HUES64 (cell line): Measurements from ENCODE around the gene FAM47E. TPM values are rescaled to one million over a fixed set of nuclear protein-coding genes. Genes with fewer than 3 reads are reported as not detected.

Experiments
- H3K27ac ChIP-seq: 2 replicates; pipeline ENCODE4 v1.7.0; 2013; ENCODE audit warnings: low read depth, low read length, inconsistent platforms
- H3K27me3 ChIP-seq: 2 replicates; pipeline ENCODE4 v1.6.1; 2013; ENCODE audit warnings: mild to moderate bottlenecking, low read length; ENCODE audit not compliant: insufficient read depth
- H3K36me3 ChIP-seq: 2 replicates; pipeline ENCODE4 v1.6.1; 2013; ENCODE audit warnings: mild to moderate bottlenecking, low read length; ENCODE audit not compliant: insufficient read depth
- H3K4me1 ChIP-seq: 2 replicates; pipeline ENCODE4 v1.6.1; 2013; ENCODE audit warnings: mild to moderate bottlenecking, low read length, moderate library complexity; ENCODE audit not compliant: insufficient read depth
- H3K4me3 ChIP-seq: 2 replicates; pipeline ENCODE4 v1.5.1; 2013; ENCODE audit warnings: mild to moderate bottlenecking, low read length, moderate library complexity
- H3K9ac ChIP-seq: 2 replicates; pipeline ENCODE4 v1.6.1; 2013; ENCODE audit warnings: mild to moderate bottlenecking, low read depth, low read length
- H3K9me3 ChIP-seq: 2 replicates; pipeline ENCODE4 v1.6.1; 2013; ENCODE audit warnings: low read depth, low read length; ENCODE audit not compliant: insufficient read depth
- WGBS: fragments of 150-250, 120-280 bp; methylation state at CpG from one replicate; pipeline ENCODE4 v1.1.7; 2013; ENCODE audit warnings: missing lambda C conversion rate; 5-methylcytosine and 5-hydroxymethylcytosine counted together
- polyA plus RNA-seq, 2 experiments: library from polyadenylated mRNA; stranded (reverse); fragments of 50-300 nt; gene quantifications; one replicate each; pipeline ENCODE4 v1.2.3, GENCODE V29; 2013

Gene FAM47E, protein sequence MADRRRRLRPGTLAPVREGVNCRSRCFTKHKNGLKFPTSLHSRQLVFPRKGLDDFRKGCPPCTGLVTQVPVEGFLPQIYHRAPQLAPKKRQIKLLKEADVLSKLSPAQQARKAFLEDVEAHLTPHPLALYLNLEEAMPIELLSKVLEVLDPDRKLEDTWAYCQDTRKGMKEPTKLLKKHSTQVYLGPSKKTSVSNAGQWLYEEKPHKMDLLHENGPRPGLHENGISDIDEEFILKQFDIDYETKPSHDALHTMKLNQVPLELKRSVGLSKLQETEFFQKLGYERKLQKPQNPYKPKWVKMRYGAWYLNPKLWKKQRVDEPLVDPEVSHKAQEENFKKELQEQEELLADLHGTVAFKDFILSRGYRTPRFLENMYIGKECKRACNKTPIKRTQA
- polyA plus RNA-seq (2013, experiment 1 of 2), result 0.80 TPM
- polyA plus RNA-seq (2013, experiment 2 of 2), result 3.2 TPM

DNA sequence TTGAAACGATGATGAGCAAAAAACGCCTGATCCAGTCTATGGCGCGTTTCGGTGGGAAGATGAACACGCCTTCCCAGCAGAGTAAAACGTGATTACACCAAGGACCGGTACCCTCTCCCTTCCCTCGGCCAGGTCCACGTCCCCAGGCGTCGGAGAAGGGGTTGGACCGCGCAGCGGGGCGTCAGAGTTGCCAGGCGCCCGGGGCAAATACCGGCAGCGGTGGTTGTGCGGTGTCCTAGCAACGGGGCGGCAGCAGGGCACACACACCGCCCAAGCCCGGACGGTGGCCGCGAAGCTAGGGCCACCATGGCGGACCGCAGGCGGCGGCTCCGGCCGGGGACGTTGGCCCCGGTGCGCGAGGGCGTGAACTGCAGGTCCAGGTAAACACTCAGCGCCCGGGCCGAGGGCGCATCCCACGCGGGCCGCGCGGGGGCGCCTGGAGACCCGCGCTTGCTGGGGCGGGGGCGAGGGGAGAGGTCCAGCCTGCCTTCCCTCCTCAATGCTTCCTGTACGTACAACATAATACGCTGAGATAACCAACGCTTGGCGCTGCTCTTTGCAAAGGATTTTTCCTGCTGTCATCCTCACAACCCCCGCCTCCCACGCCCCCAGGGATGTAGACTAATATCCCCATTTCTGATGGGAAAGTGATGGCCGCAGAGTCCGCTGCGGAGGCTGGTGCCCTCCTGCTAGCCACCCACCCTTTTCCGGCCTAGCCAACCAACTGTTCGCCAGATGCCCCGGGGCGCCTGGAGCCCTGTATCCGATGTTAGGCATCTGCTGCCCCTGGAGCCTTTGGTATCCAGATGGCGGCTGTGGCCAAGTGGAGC lies at the start of gene FAM47E:
Gene FAM47E (plus strand): TSS at position 281 of the 830 bp plus-strand sequence. CDS start 26 bp downstream, at position 307.
- no peaks in the 10 kb centered on the region for H3K36me3 ChIP-seq
- WGBS, result 10% methylated on average over 68 of the region's 68 CpGs
- H3K9me3 ChIP-seq, result no peaks in the 10 kb centered on the region
- peaks cover 10% of the 10 kb centered on the region; the same call in 1 of the 2 replicates for H3K4me1 ChIP-seq
- peaks cover 28% of the 10 kb centered on the region for H3K27me3 ChIP-seq
- H3K4me3 ChIP-seq, result peak within 1 kb of the TSS; percentile 52
- no peak within 1 kb of the TSS for H3K27ac ChIP-seq
- peak within 1 kb of the TSS; percentile 61 for H3K9ac ChIP-seq

DNA sequence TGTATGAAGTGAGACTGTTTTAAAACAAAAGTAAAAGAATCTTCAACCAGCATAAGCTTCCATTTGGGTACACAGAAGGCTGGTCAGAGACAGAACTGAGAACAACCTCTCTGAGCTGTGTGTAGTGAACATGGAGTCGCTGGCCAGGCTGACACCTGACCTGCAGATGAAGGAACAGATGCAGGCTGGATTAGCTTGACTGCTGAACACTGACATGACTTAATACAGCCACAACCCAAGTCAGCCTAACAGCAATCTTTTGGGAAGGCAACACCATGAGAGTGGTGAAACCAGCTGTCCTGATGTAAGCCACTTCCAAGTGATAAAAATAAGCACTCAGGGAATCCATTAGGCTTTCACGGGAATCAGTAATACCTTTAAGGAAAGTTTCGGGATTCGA lies 48.0 kb upstream of the FAM47E start:
- WGBS, result 94% methylated on average over 4 of the region's 4 CpGs
- Histone ChIP-seq H3K9me3 (no peaks in the 10 kb centered on the region), H3K4me1 (peaks cover 14% of the 10 kb centered on the region; the same call in 1 of the 2 replicates), H3K36me3 (no peaks in the 10 kb centered on the region), H3K4me3 (no peak overlapping the region), H3K27me3 (no peaks in the 10 kb centered on the region), H3K27ac (no peak overlapping the region), H3K9ac (no peak overlapping the region)

DNA sequence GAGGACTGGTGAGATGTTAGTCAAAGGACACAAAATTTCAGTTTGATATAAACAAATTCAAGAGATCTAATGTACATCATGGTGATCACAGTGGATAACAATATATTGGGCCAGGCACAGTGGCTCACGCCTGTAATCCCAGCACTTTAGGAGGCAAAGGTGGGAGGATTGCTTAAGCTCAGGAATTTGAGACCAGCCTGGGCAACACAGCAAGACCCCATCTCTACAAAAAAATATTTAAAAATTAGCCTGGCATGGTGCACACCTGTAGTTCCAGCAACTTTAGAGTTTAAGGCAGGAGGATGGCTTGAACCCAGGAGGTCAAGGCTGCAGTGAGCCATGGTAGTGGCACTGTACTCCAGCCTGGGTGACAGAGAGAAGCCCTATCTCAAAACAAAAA lies 46.6 kb upstream of the FAM47E start:
- Histone ChIP-seq H3K27me3 (no peaks in the 10 kb centered on the region), H3K27ac (no peak overlapping the region), H3K9me3 (no peaks in the 10 kb centered on the region), H3K4me1 (peaks cover 5% of the 10 kb centered on the region; the same call in 1 of the 2 replicates), H3K36me3 (no peaks in the 10 kb centered on the region), H3K9ac (no peak overlapping the region), H3K4me3 (no peak overlapping the region)
- 100% methylated on average over 1 of the region's 1 CpG for WGBS

DNA sequence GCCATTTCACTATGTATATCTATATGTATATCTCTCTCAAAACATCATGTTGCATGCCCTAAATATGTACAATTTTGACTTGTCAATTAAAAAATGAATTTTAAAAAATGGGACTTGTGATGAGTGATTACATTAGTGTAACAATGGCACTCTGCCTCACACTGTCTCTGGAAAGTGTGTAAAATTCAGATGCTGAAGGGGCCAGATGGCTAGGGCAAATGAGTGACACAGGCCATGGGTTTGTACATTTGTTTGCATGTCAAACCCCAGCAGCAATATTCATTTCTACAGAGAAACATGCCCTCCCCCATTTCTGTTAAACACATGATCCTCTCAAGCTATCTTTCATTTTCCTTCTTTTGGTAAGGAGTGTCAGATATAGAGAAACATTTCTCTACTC lies 46.0 kb upstream of the FAM47E start:
- Histone ChIP-seq H3K9ac (no peak overlapping the region), H3K36me3 (no peaks in the 10 kb centered on the region), H3K27me3 (no peaks in the 10 kb centered on the region), H3K4me3 (no peak overlapping the region), H3K4me1 (peaks cover 3% of the 10 kb centered on the region; the same call in 1 of the 2 replicates), H3K27ac (no peak overlapping the region), H3K9me3 (no peaks in the 10 kb centered on the region)

DNA sequence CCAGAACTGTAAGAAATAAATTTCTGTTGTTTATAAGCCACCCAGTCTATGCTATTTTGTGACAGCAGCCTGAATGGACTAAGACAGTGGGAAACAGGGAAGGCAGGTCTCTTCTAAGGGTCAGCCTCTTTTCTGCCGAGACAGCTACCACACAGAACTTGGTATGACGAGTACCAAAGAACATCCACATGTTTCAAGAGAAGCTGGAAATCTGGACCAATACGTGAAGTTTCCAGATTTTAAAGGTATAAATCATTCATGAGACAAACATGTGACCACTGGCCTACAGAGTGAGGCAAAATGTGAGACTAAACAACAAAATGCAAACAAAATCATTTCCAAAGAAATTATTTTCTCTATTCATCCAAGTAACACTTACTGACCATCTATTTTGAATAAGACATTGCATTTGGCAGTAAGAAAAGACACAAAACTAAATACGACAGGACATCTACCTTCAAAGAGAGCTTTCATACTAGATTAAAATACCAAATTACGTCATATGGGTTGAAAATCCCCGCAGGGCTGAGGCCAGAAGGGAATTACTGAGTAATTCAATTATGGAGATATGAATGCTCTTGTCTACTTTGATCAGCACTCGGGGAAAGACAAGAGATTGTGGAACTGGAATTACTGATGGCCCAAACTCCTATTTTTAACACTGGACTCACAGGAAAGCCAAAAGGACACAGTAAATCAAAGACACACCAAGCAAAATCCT lies 45.1 kb upstream of the FAM47E start:
- Histone ChIP-seq H3K27me3 (no peaks in the 10 kb centered on the region), H3K27ac (no peak overlapping the region), H3K9ac (no peak overlapping the region), H3K4me3 (no peak overlapping the region), H3K4me1 (peaks cover 3% of the 10 kb centered on the region; the same call in 1 of the 2 replicates), H3K9me3 (no peaks in the 10 kb centered on the region), H3K36me3 (no peaks in the 10 kb centered on the region)
- WGBS, result 92% methylated on average over 7 of the region's 7 CpGs

DNA sequence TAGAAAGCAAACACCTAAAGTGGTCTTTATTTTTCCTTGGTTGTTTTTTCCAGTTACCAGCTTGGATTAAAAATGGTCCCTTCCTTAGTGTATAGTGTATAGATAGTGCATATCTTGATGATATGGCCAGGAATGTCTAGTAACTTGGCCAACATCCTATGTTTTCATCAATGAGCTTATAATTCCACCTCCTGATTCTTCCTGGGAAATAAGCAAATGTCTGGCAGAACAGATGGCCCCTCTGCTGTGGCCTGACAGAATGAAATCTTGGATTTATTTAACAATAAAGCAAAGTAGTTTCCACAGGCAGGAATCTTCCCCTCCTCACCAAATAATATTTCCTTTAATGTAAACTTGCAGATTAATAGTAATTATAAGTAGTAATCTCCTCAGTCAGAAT lies 44.0 kb upstream of the FAM47E start:
- peaks cover 4% of the 10 kb centered on the region for H3K4me1 ChIP-seq
- no peak overlapping the region for H3K9ac ChIP-seq
- H3K4me3 ChIP-seq, result no peak overlapping the region

DNA sequence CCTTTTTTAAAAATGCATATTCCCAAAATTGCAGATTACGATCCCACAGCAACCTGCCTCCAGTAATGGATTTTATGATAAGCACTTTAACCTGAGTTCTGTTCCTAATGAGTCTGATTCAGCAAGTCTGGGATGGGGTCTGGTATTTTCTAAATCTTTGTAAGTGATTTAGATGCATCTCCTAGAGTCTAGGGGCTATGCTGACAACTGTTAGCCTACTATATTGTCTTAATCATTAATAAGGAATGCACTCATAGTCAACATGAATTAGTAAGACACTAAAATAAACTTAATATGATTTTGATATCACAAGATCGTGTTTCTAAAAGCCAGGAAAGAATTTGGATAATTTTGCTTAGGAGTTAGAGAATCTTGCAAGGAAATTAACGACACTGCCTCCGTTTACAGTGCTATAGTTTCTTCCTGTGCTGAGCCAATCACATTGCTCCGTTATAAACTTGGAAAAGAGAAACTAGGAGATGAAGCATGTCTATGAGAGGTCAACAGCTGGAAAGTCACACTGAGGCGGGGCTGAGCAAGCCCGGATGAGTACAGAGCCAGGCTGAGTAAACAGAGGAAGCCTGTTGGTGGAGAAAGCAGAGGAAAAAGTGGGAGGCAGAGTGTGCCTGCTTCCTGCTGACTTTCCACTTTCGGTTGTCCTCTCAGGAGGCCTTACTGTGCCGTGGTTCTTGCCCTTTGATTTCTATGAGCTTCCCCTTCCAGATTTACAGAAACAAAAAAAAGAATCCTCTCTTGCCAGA lies 43.3 kb upstream of the FAM47E start:
- 73% methylated on average over 9 of the region's 9 CpGs for WGBS

More for the DNA sequence above, 44.0 kb upstream of the FAM47E start:
- no peaks in the 10 kb centered on the region for H3K9me3 ChIP-seq
- no peaks in the 10 kb centered on the region for H3K27me3 ChIP-seq
- no peaks in the 10 kb centered on the region for H3K36me3 ChIP-seq
- H3K27ac ChIP-seq, result no peak overlapping the region

DNA sequence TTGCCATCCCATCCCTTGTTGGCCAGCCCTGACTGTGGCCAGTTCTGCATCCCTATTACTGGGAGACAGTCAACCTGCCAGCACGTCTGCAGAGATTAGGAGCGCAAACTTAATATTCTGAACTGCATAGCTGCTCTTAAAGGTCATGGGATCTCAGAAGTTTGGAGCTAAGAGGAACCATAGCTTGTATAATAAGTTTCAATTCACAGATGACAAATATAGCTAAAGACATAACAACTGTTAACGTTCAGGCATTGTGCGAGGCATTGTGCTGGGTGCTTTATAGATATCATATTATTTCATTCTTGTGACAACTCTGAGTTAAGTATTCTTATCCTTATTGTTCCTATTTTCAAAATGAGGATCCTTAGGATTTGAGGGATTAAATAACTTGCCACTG lies 41.6 kb upstream of the FAM47E start:
- peaks cover 2% of the 10 kb centered on the region; the same call in 1 of the 2 replicates for H3K27me3 ChIP-seq
- no peak overlapping the region for H3K9ac ChIP-seq
- WGBS, result 93% methylated on average over 2 of the region's 4 CpGs
- H3K4me3 ChIP-seq, result no peak overlapping the region
- peaks cover 14% of the 10 kb centered on the region for H3K4me1 ChIP-seq
- H3K36me3 ChIP-seq, result no peaks in the 10 kb centered on the region
- no peaks in the 10 kb centered on the region for H3K9me3 ChIP-seq
- no peak overlapping the region for H3K27ac ChIP-seq

More for the DNA sequence above, 43.3 kb upstream of the FAM47E start:
- H3K27me3 ChIP-seq, result no peaks in the 10 kb centered on the region
- H3K9me3 ChIP-seq, result no peaks in the 10 kb centered on the region
- no peak overlapping the region for H3K4me3 ChIP-seq
- no peak overlapping the region for H3K27ac ChIP-seq
- no peak overlapping the region for H3K9ac ChIP-seq
- H3K4me1 ChIP-seq, result peaks cover 7% of the 10 kb centered on the region
- H3K36me3 ChIP-seq, result no peaks in the 10 kb centered on the region

DNA sequence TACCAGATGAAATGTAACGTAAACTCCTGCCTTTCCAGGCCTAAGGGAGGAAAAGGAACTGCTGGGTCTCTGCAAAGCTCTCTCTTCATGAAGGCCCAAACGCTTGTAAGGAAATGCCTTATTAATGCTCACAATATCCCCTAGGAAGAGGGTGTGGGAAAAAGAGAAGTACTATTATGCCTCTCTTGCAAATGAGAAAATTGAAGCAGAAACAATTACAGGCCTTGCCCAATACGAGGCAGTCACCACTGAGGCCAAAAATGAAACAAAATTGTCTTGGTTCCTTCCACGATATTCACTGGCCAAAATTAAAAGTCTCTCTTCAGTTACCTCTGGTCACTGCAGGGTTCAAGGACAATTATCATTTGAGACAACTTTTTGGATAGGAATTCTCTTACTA lies 41.1 kb upstream of the FAM47E start:
- Histone ChIP-seq H3K27ac (no peak overlapping the region), H3K4me3 (no peak overlapping the region), H3K36me3 (no peaks in the 10 kb centered on the region), H3K9me3 (no peaks in the 10 kb centered on the region), H3K9ac (no peak overlapping the region), H3K4me1 (peaks cover 20% of the 10 kb centered on the region), H3K27me3 (peaks cover 6% of the 10 kb centered on the region; the same call in 1 of the 2 replicates)
- 92% methylated on average over 3 of the region's 4 CpGs for WGBS
